ENCODE data around the gene GALNT13.

Gene GALNT13

GRCh38 chr2:154306266-154306970 lies 434.7 kb downstream of the GALNT13 start:
- DNase-seq (ENCODE audit: low spot score), result no peak

DNA sequence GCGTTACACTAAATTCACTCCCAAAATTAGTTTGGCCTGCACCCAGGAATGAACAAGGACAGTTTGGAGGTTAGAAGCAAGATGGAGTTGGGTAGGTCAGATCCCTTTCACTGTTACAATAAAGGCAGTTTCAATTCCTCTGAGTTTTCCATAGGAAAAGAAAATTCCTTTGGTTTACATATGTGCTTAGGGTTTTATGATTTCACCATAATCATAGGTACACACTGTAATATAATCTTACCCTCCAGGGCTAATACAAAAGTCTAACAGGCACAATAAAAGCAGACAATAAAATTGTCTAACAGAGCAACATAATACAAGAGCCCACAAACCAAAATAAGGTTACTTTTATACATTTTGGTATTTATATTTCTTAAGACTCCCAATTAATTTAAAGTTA lies 435.3 kb downstream of the GALNT13 start:
- no peak for DNase-seq (ENCODE audit: low spot score)

DNA sequence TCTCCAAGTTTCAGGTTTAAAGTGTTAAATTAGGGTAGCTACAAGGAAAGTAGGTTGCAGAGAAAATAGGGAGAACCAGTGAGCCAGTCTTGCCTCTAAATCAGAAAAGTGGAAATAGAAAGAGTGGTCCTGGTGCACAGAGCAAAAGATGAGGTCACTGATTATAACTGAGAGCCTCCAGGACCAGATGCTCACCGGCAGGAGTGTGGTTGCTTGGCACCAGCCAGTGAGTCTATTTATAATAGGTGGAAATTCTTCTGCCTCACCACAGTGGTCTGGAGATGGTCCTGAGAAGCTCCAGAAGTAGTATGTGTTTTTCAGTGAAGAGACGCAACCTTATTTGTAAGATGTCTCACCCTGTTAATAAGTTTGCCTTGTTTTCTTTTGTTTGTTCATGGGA lies 452.9 kb downstream of the GALNT13 start:
- DNase-seq (ENCODE audit: low spot score), result no peak

GRCh38 chr2:154329510-154329909 lies 457.8 kb downstream of the GALNT13 start:
- no peak for DNase-seq (ENCODE audit: low spot score)

GRCh38 chr2:154331784-154332183 lies 460.1 kb downstream of the GALNT13 start:
- no peak for DNase-seq (ENCODE audit: low spot score)

- DNase-seq (ENCODE audit: low spot score), result no peak
Measured at GRCh38 chr2:154336201-154336600, 464.5 kb downstream of the GALNT13 start.

- DNase-seq (ENCODE audit: low spot score), result peak; percentile 23
Measured at GRCh38 chr2:154338352-154338967, 466.7 kb downstream of the GALNT13 start.

DNA sequence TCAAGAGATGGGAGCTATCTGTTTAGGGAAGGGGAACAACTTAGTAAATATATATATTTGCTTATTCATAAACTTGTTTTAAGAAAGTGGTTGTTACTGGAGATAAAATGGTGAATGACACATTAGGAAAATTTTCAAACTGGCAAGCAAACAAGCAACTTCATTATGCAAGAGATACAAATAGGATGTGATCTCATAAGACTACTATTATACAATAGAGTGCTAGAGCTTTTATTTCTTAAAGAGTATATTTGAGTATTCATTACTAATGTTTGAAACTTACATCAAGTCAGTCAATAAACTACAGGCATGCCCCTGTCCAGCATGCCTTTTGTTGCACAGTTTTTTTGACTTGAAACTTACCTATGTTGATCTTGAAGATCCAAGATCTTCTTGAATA lies 471.6 kb downstream of the GALNT13 start:
- no peak for DNase-seq (ENCODE audit: low spot score)

- DNase-seq (ENCODE audit: low spot score), result no peak
Measured at GRCh38 chr2:154350911-154351310, 479.2 kb downstream of the GALNT13 start.

DNA sequence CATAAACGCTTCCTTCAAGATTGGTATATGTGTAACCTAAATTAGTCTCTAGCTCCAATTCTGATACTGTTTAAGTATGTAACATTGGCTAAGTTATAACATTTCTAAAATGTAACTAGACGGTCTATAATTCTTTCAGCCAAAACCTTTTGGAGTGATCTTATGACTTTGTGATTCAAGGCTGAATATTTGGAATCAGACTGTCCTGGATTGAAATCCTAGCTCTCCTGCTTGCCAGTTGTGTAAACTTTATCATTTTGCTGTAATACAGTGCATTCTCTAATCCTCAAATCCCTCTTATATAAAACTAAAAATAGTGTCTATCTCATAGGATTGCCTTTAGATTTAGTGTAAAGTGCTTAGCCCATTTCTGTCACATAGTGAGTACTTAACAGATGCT lies 489.6 kb downstream of the GALNT13 start:
- no peak for DNase-seq (ENCODE audit: low spot score)

GRCh38 chr2:154368153-154368552 lies 496.4 kb downstream of the GALNT13 start:
- DNase-seq (ENCODE audit: low spot score), result no peak

DNA sequence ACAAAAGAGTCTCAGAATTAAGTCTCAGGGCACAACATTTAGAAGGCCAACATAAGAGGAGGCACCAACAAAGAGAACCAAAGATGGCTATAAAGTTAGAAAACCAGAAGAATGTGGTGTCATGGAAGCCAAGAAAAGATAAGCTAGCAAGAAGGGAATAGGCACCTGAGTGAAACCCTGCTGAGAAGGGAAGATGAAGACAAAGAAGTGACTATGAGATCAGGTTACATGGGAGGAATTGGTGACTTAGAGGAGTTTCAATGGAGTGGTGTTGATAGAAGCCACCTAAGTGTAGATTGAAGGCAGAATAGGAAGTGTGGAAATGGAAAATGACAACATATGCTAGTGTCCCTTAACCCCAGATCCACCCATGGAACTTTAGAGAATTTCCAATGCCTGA lies 499.2 kb downstream of the GALNT13 start:
- peak; percentile 16 for DNase-seq (ENCODE audit: low spot score)

GRCh38 chr2:154374416-154374815 lies 502.7 kb downstream of the GALNT13 start:
- no peak for DNase-seq (ENCODE audit: low spot score)

DNA sequence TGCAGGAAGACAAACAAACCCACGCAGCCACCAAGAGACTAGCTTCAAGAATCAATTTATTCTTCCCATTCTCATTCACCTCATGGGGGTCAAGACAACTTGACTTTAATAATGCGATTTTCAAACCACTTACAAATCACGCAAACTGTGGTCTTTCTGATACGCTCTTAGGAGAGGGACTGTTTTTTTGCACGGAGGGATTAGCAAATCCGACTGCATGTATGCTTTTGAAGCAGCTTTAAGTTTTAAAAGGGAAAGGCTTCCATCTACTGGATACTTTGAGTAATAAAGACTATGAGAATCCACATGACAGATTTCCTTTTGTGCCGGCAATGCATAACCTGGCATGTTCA lies 503.8 kb downstream of the GALNT13 start:
- peak; percentile 14 for DNase-seq (ENCODE audit: low spot score)

GRCh38 chr2:154381931-154382794 lies 510.4 kb downstream of the GALNT13 start:
- no peak for DNase-seq (ENCODE audit: low spot score)

DNA sequence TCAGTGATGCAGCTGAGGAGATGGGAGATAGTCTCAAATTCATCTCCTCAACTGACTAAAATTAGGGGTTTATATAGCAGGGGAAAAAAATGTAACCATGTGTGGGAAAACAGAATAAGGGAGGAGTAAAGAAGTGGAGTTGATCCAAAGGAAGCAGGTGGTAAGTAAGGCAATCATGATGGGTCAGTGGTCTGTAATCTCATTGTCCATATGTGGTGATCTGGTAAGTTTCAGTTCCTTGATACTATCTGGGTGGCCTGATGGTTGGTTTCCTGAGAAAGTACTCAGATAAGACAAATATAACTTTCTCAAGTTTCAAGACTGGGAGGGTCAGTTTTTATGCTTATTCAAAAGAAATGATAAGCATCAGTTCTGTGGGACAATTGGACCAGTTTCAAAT lies 514.5 kb downstream of the GALNT13 start:
- DNase-seq (ENCODE audit: low spot score), result no peak

GRCh38 chr2:154391051-154391450 lies 519.3 kb downstream of the GALNT13 start:
- DNase-seq (ENCODE audit: low spot score), result no peak

DNA sequence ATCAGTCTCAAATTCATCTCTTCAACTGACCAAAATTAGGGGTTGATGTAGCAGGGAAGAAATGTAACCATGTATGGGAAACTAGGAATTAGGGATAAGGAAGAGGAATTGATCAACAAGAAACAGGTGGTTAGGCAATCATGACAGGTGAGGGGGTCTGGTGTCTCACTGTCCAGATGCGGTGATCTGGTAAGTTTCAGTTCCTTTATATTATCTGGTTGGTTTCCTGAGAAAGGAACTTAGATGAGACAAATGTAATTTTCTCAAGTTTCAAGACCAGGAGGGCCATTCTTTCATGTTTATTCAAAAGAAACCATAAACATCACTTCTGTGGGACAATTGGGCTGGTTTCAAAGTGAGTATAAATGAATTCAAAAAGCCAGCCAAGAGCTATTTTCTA lies 520.5 kb downstream of the GALNT13 start:
- no peak for DNase-seq (ENCODE audit: low spot score)

DNA sequence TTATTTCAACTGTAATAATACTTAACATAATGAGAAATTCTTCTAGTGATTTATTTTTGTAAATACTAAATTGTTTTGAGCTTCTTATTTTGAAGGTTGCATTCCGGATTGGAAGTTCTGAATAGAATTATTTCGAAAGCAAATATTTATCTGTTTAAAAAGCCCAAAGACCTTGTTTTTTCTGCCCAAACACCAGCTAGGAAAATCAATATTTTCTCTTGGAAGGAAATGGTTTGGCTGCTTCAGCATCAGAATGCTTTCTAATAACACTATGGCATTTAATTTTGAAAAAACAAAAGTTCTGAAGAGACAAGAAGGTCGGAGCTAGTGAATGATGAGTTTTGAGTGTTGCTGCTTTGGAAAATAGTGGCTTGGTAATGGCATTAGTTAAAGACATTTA lies 522.9 kb downstream of the GALNT13 start:
- DNase-seq (ENCODE audit: low spot score), result no peak

DNA sequence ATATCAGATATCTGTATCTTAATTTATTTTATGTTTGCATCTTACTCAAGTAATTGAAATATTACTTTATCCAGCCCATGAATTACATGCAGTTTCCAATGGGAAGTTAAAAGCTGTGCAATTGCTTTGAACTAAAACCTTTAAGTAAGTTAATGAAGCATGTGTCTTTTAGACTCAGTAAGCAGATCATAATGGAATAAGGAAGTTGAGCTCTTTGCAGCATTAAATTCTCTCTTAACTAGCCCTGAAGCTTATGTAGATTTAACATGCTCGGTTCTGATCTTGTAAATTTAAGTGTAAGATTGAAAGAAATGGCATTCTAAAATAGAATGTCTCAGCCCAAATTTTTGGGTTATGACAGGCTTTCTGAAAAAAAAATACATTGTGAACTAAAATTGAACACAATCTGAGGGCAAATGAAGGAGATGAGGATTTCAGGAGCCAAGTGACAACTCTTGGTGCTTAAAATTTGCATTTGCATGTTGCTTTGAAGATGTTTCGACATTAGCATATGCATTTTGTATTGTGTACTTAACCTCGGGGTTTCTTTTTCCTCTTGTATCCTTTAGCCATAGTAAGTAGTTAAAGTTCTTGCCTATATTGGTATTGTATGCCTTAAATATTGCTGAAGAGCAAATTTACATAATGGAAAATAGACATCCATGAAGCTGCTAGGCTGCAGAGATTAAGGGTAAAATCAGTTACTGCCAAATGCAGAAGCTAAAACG lies 529.0 kb downstream of the GALNT13 start:
- no peak for DNase-seq (ENCODE audit: low spot score)

DNA sequence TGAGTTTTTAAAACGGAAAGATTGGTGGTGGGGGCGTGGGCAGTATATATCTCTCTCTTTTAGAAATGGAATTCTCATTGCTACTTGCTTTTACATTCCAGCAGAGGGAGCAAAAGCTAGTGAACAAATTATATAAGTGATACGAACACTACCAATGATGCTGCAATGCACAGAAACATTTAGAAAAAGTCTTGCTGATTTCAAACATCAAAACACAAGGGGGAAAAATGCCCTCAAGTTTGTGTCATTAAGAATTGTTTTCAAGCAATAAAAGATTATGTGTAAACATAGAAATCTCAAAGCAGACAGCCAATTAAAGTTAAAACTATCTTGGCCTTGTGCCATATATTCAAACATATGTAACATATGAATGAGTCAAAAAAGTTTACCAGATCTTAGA lies 530.5 kb downstream of the GALNT13 start:
- peak; percentile 17 for DNase-seq (ENCODE audit: low spot score)

DNA sequence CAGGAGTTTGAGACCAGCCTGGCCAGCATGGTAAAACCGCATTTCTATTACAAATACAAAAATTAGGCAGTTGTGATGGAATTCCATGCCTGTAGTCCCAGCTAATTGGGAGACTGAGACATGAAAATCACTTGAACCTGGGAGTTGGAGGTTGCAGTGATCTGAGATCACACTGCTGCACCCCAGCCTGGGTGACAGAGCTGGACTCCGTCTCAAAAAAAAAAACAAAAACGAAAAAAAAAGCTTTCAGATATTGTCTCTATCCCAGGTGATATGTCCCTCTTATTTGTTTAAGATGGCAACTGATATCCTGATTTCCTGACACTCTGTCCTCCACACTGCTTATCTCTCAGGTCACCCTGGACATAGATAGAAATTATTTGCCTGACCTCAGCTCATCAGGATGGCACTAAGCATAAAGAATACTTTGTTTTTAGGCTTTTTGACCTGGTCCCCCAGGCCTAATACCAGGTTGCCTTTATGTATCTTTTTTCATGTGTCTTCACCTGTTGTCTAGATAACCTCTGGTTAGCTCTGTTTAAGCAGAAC lies 531.6 kb downstream of the GALNT13 start:
- no peak for DNase-seq (ENCODE audit: low spot score)
